Measurements from ENCODE around the gene IGF2R. TPM values are rescaled to one million over a fixed set of nuclear protein-coding genes. Genes with fewer than 3 reads are reported as not detected.

The IGF2R gene
- total and polyA plus RNA-seq, 2 donors from 2014 or later, result 23.7 to 88.6 TPM

GRCh38 chr6:159943101-159943632 lies 25.7 kb upstream of the IGF2R start:
- H3K9ac ChIP-seq (ENCODE audit: low read length in 3 of 3), result no peak overlapping the region
- no peaks in the 10 kb centered on the region for H3K27me3 ChIP-seq (ENCODE audit: control insufficient read depth, insufficient read depth, low read length)
- peak in 1 of 5 donors; percentile 60 for DNase-seq
- no peaks in the 10 kb centered on the region for H3K36me3 ChIP-seq (ENCODE audit: control insufficient read depth in 2 of 3, insufficient read depth in 3 of 3, low read length in 3 of 3)
- H3K4me1 ChIP-seq (ENCODE audit: control insufficient read depth in 2 of 3, insufficient read depth in 2 of 3, low read depth in 1 of 3, low read length in 3 of 3), result peaks cover 0 to 2% (median 0%) of the 10 kb centered on the region in 3 donors
- no peak overlapping the region for H3K4me3 ChIP-seq (ENCODE audit: low read length in 3 of 3)
- H3K27ac ChIP-seq (ENCODE audit: low read depth in 2 of 2, low read length in 2 of 2), result peak overlapping the region in 1 of 2 donors; percentile 14
- H3K9me3 ChIP-seq (ENCODE audit: control insufficient read depth in 2 of 3, insufficient read depth in 1 of 3, low read length in 3 of 3), result peaks cover 0 to 8% (median 4%) of the 10 kb centered on the region in 3 donors
- intact Hi-C loops (cut with DNase I), result no loop called here
- TF ChIP-seq CTCF (IDR thresholded peaks at IDR 0.05; ENCODE audit: borderline replicate concordance, extremely low read depth, insufficient read depth), result no peak
- FAIRE-seq, result no peak

- H3K9ac ChIP-seq (ENCODE audit: low read length in 3 of 3), result no peak overlapping the region
- no peak overlapping the region for H3K27ac ChIP-seq (ENCODE audit: low read depth in 2 of 2, low read length in 2 of 2)
- H3K9me3 ChIP-seq (ENCODE audit: control insufficient read depth in 2 of 3, insufficient read depth in 1 of 3, low read length in 3 of 3), result peaks cover 0 to 8% (median 4%) of the 10 kb centered on the region in 3 donors
- intact Hi-C loops (cut with DNase I), result no loop called here
- DNase-seq, result no peak
- H3K27me3 ChIP-seq (ENCODE audit: control insufficient read depth, insufficient read depth, low read length), result no peaks in the 10 kb centered on the region
- FAIRE-seq, result no peak
- H3K36me3 ChIP-seq (ENCODE audit: control insufficient read depth in 2 of 3, insufficient read depth in 3 of 3, low read length in 3 of 3), result no peaks in the 10 kb centered on the region
- H3K4me1 ChIP-seq (ENCODE audit: control insufficient read depth in 2 of 3, insufficient read depth in 2 of 3, low read depth in 1 of 3, low read length in 3 of 3), result peaks cover 0 to 2% (median 0%) of the 10 kb centered on the region in 3 donors
- no peak for TF ChIP-seq CTCF (IDR thresholded peaks at IDR 0.05; ENCODE audit: borderline replicate concordance, extremely low read depth, insufficient read depth)
- H3K4me3 ChIP-seq (ENCODE audit: low read length in 3 of 3), result no peak overlapping the region
Measured at GRCh38 chr6:159943968-159944598, 24.8 kb upstream of the IGF2R start.

- no peak overlapping the region for H3K9ac ChIP-seq (ENCODE audit: low read length in 3 of 3)
- no peak overlapping the region for H3K4me3 ChIP-seq (ENCODE audit: low read length in 3 of 3)
- intact Hi-C loops (cut with DNase I), result no loop called here
- H3K4me1 ChIP-seq (ENCODE audit: control insufficient read depth in 2 of 3, insufficient read depth in 2 of 3, low read depth in 1 of 3, low read length in 3 of 3), result peaks cover 0 to 2% (median 0%) of the 10 kb centered on the region in 3 donors
- no peaks in the 10 kb centered on the region for H3K36me3 ChIP-seq (ENCODE audit: control insufficient read depth in 2 of 3, insufficient read depth in 3 of 3, low read length in 3 of 3)
- H3K9me3 ChIP-seq (ENCODE audit: control insufficient read depth in 2 of 3, insufficient read depth in 1 of 3, low read length in 3 of 3), result peaks cover 0 to 8% (median 4%) of the 10 kb centered on the region in 3 donors
- DNase-seq (no peak), FAIRE-seq (no peak)
- no peak overlapping the region for H3K27ac ChIP-seq (ENCODE audit: low read depth in 2 of 2, low read length in 2 of 2)
- no peaks in the 10 kb centered on the region for H3K27me3 ChIP-seq (ENCODE audit: control insufficient read depth, insufficient read depth, low read length)
- TF ChIP-seq CTCF (IDR thresholded peaks at IDR 0.05; ENCODE audit: borderline replicate concordance, extremely low read depth, insufficient read depth), result no peak
Measured at GRCh38 chr6:159945801-159946392, 23.0 kb upstream of the IGF2R start.

All from kidney (tissue), 14 donors.